ENCODE data around the gene COL24A1. TPM values are rescaled to one million over a fixed set of nuclear protein-coding genes. Genes with fewer than 3 reads are reported as not detected.

Gene COL24A1
- total RNA-seq, 1 experiment from 2014 or later, result not detected

- no peak for TF ChIP-seq CBX3 (IDR thresholded peaks at IDR 0.05; ENCODE audit: low read depth)
- no peak for TF ChIP-seq CEBPB (IDR thresholded peaks at IDR 0.05; ENCODE audit: low read depth)
- TF ChIP-seq SIN3A (IDR thresholded peaks at IDR 0.05; ENCODE audit: low read depth), result no peak
- TF ChIP-seq ZBTB33 (IDR thresholded peaks at IDR 0.05; ENCODE audit: extremely low read depth, insufficient replicate concordance, low read length), result no peak
- TF ChIP-seq REST (IDR thresholded peaks at IDR 0.05; ENCODE audit: low read depth), result no peak
- no peak for TF ChIP-seq ZNF274 (IDR thresholded peaks at IDR 0.05; ENCODE audit: low read depth, low read length)
- no peak for TF ChIP-seq JUND (IDR thresholded peaks at IDR 0.05)
- no peak for TF ChIP-seq ZFX (IDR thresholded peaks at IDR 0.05)
- TF ChIP-seq YY1 (IDR thresholded peaks at IDR 0.05; ENCODE audit: extremely low read depth, insufficient replicate concordance, low read depth, low read length), result no peak
- no peak for TF ChIP-seq ELF1 (IDR thresholded peaks at IDR 0.05; ENCODE audit: borderline replicate concordance, low read depth)
- H3K9ac ChIP-seq (ENCODE audit: low read length), result no peak overlapping the region
- no peaks in the 10 kb centered on the region for H3K4me1 ChIP-seq (ENCODE audit: control insufficient read depth in 1 of 2, insufficient read depth in 2 of 2, low read length in 2 of 2)
- H3K36me3 ChIP-seq (ENCODE audit: control insufficient read depth in 1 of 2, insufficient read depth in 2 of 2, low read length in 2 of 2), result no peaks in the 10 kb centered on the region
- H3K27ac ChIP-seq (ENCODE audit: low read depth, low read length), result no peak overlapping the region
- intact Hi-C loops (cut with micrococcal nuclease), result no loop called here
- ChIA-PET CTCF (no interaction called here), POLR2A (no interaction called here), RAD21 (ENCODE audit: low non-redundant PET in 1 of 2, low total read pairs in 2 of 2, uncharacterized antibody in 2 of 2, unreplicated experiment in 2 of 2) (no interaction called here)
- H4K20me1 ChIP-seq (ENCODE audit: insufficient read depth), result no peaks in the 10 kb centered on the region
- H2AFZ ChIP-seq (ENCODE audit: low read depth, low read length, poor library complexity, severe bottlenecking), result no peak overlapping the region
- ATAC-seq, result no peak
- H3K4me3 ChIP-seq (replicated peaks in 1 of 2; ENCODE audit: low read depth in 1 of 2, low read length in 2 of 2), result no peak overlapping the region
- H3K9me3 ChIP-seq (ENCODE audit: control insufficient read depth in 1 of 2, insufficient read depth in 1 of 2, low read depth in 1 of 2, low read length in 2 of 2), result no peaks in the 10 kb centered on the region
- no peak for DNase-seq (ENCODE audit: low read depth, low spot score)
- H3K27me3 ChIP-seq (ENCODE audit: insufficient read depth, low read length), result no peaks in the 10 kb centered on the region
- H3K4me2 ChIP-seq (ENCODE audit: low read length), result no peak overlapping the region
- H3K79me2 ChIP-seq (ENCODE audit: insufficient read depth, low read length), result no peaks in the 10 kb centered on the region
- no TSS peak for BruUV-seq (replicated peaks)
- no peaks in the 10 kb centered on the region for H3K9me2 ChIP-seq (ENCODE audit: insufficient read depth)
Observed at GRCh38 chr1:86068841-86069756, 87.5 kb downstream of the COL24A1 start.

Data from HCT116 (cell line).